ENCODE measurements around the gene ZNF263.

GRCh38 chr16:3259836-3260235 lies 23.5 kb upstream of the ZNF263 start:
- TF ChIP-seq, protein P1, sequence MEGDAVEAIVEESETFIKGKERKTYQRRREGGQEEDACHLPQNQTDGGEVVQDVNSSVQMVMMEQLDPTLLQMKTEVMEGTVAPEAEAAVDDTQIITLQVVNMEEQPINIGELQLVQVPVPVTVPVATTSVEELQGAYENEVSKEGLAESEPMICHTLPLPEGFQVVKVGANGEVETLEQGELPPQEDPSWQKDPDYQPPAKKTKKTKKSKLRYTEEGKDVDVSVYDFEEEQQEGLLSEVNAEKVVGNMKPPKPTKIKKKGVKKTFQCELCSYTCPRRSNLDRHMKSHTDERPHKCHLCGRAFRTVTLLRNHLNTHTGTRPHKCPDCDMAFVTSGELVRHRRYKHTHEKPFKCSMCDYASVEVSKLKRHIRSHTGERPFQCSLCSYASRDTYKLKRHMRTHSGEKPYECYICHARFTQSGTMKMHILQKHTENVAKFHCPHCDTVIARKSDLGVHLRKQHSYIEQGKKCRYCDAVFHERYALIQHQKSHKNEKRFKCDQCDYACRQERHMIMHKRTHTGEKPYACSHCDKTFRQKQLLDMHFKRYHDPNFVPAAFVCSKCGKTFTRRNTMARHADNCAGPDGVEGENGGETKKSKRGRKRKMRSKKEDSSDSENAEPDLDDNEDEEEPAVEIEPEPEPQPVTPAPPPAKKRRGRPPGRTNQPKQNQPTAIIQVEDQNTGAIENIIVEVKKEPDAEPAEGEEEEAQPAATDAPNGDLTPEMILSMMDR (conservative IDR thresholded peaks at IDR 0.05): no peak
- TF ChIP-seq ZFX (IDR thresholded peaks at IDR 0.05): no peak

Measured in C4-2B (cell line).